HG02885 (cell line): ENCODE measurements around the gene CAMK1.

ENCODE experiments used
- ATAC-seq: cut with Tn5 transposase; IDR thresholded peaks from one replicate; pipeline ENCODE4 v1.9.1; 2021; ENCODE audit warnings: mild to moderate bottlenecking; ENCODE audit not compliant: unreplicated experiment, poor library complexity

Gene CAMK1

DNA sequence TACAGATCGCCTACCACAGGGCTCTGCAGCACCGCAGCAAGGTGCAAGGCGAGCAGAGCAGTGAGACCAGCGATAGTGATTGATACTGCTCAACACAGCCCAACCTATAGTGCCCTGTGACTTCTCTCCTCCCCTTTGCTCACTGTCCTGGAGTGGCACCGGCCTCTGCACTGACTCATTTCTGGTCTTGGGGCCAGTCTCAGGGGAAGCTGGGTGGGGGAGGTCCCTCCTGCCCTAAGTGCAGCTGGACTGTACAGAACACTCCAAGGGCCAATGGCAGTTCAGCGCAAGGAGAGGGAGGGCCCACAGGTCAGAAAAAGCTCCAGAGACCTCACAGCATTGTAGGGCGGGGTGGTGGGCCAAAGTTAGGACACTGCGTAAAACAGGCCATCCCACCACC, 22.5 kb downstream of the CAMK1 start:
- no peak for ATAC-seq

DNA sequence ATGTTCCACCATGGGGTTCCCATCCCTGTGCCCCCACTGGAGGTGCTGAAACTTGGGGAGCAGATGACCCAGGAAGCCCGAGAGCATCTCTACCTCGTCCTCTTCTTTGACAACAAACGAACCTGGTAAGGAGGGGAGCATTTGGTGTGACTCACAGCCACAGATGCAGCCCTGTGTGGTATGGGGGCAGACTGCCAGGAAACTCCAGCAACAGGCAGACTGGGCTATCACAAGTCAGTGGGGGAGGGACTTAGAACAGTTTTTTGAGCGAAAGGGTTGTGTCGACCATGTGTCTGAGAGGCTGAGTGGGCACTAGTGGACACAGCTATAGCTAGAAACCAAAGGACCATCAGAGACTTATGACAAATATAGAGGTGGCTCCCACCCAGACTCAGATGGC, 23.4 kb downstream of the CAMK1 start:
- no peak for ATAC-seq

DNA sequence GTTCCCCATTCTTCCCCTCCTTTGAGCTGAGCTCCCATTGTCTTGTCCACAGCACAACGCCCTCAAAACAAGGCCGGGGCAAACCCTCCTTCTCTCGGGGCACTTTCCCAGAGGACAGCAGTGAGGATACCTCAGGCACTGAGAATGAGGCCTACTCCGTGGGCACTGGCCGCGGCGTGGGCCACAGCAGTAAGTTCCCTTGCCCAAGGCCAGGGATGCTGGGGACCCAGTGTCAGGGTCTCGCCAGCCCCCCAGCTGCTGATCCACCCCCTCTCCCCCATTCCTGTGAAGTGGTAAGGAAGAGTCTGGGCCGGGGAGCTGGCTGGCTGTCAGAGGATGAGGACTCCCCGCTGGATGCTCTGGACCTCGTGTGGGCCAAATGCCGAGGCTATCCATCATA, 24.2 kb downstream of the CAMK1 start:
- ATAC-seq = no peak

DNA sequence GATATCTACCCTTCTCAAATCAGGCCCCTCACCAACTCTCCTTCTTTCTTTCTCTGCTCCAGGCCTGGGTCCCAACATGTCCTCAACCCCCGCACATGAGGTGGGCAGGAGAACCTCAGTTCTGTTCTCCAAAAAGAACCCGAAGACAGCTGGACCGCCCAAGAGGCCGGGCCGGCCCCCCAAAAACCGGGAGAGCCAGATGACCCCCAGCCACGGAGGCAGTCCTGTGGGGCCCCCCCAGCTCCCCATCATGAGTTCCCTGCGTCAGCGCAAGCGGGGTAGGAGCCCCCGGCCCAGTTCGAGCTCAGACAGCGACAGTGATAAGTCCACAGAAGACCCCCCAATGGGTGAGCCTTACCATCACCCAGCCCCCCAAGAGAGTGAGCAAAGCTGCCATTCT, 25.6 kb downstream of the CAMK1 start:
- no peak for ATAC-seq

DNA sequence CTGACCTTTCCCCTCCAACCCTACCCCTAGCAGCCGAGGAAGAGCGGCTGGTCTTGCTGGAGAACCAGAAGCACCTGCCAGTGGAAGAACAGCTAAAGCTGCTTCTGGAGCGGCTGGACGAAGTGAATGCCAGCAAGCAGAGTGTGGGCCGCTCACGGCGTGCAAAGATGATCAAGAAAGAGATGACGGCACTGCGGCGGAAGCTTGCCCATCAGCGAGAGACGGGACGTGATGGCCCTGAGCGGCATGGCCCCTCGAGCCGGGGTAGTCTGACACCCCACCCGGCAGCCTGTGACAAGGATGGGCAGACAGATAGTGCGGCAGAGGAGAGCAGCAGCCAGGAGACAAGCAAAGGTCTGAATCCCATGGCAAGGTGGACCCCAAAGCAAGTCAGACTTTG, 26.2 kb downstream of the CAMK1 start:
- no peak for ATAC-seq

DNA sequence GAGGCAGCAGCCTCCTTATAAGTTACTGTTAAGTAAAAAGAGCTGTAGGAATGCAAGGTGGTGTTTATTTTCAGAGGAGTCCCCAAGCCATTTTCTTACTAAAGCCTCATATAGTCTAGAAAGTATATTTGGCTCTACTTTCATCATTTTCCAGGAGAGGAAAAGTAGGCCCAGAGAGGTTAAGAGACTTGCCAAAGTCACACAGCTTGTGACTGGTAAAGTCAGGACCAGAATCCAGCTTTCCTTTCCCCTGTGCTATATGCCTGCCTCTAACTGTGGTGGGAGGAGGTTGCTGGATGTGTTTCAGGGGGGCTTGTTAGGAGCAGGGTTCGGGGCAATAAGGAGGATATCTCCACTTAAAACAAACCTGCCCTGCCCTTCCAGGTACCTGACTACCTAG, 27.2 kb downstream of the CAMK1 start:
- no peak for ATAC-seq

DNA sequence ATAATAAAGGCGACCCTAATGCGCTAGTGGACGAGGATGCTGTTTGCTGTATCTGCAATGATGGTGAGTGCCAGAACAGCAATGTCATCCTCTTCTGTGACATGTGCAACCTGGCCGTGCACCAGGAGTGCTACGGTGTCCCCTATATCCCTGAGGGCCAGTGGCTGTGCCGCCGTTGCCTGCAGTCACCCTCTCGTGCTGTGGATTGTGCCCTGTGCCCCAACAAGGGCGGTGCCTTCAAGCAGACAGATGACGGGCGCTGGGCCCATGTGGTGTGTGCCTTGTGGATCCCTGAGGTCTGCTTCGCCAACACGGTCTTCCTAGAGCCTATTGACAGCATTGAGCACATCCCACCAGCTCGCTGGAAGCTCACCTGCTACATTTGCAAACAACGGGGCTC, 30.6 kb downstream of the CAMK1 start:
- no peak for ATAC-seq

DNA sequence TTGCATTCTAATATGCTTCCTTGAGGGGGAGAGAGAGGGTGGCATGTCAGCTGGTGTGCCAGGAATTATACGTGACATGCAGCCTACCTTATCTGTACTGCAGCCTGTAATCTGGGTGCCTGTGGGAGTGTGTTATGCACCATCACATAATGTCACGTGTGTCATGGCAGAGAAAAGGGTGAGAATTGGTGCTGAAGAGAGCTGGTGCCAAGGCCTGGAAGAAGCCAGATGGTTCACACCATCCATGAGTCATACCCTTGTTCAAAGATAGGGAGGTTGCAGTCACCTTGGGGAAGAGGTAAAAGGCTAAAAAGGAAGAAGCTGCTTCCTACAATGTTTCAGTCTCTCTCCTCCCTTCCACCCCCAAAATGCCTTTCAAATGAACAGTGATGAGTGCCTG, 32.9 kb downstream of the CAMK1 start:
- ATAC-seq = no peak

DNA sequence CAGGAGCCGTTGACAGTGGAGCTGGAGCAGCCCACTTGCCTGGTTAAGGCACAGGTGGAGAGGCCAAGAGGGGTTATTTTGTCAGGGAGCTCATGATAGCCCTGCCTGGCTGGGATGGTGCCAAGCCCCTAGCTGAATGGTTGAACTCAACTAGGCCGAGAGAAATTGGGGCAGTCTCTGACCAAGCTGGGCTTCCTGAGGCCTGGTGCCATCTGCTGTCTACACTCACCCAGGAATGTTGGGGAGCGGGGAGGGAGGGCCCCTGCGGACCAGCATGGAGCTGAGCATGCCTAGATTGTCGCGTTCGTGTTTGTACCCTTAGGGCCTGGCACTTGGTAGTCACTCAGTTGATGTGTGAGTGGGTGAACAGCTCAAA, 37.0 kb downstream of the CAMK1 start:
- no peak for ATAC-seq

DNA sequence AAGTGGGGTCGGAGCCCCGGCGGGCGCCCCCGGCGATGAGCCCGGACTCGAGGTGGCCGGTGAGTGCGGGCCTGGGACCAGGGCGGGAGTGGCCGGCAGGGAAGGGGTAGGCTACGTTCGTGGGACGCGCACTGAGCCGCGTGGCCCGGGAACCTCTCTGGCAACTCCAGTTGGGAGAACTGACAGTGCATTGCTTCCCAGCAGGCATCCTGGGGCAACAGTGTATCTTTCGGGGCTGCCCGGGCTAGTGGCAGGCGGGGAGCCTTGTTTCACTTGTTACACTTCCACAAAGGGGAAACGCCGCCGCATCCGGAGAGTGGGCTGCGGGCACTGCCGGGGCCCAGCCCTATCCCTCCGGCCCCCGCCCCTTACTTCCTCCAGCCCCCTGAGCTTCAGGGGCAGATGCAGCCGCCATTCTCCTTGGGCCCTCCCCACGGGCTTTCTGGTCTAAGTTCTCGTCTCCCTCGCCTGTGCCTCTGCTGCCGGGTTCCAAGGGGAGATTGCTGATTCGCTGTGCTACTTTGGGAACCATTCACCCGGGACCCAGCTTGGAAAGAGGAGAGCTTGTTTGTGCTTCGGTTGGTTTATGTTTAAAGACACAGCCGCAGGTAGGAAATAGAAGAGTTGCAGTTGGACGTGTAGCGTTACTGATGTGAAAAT, 37.5 kb downstream of the CAMK1 start:
- ATAC-seq = peak; percentile 8

DNA sequence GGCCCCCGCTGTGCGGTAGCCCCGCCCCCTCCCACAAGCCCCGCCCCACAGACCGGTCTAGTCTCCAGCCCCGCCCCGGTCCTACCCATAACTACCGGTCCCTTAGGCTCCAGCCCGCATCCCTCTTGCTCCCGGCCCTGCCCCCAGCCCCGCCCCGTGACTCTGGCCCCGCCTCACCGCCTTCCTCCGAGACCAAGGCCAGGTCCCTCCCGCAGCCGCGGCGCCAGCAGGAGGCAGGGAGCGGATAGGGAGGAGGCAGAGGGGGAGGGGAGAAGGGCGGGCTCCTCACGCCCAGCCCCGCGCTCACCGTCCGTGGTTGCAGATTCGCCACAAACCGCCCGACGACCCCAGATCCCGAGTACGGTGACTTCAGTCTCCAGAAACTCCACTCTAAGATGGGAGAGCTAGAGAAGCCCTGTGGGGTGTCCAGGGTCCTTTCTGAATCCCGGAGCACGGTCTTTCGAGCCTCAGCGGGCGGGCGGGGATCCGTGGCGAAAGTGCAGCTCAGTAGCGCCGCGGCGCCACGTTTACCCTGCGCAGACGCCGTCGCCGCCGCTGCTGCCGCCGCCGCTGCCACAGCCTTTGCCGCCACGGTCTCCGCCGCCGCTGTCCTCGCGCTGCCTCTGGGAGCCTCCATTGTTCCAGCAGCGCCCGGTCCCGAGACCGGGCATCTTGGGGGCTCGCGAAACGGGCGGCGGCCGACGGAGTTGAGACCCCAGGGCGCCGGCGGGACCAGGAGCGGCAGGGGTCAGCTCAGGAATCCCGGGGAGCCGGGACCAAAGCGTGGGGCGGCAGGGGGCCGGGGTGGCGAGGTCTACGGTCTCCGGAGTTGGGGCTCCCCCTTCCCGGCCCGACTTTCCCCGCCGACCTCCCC, 38.3 kb downstream of the CAMK1 start, which contains the start of gene BRPF1:
Gene BRPF1 (plus strand): TSS at position 530 of the 874 bp plus-strand sequence. CDS start 2,406 bp downstream, outside the sequence.
- ATAC-seq = peak; percentile 96

DNA sequence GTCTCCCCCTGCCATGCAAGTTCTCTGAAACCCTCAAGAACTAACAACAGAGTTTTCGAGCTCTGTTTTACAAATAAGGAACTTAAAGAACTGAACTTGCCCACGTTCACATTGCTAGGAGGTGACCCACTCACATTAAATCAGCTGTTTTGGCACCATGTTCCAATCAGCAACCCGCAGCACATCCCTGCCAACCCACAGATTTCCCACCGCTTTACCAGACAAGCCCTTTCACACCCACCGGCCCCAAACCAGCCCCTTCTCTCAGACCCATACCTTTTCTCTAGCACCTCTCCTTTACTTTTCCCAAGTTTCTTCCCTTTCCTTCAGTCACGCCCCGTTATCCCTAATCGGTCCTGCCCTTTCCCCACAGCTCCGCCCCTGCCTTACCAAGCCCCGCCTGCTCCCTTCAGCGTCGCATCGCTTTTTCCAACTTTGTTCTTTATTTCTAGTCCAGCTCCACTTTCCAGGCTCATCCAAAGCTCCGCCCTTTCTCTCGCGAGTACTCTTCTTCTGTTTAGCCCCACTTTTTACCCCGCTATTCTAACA, 39.0 kb downstream of the CAMK1 start:
- peak; percentile 42 for ATAC-seq

DNA sequence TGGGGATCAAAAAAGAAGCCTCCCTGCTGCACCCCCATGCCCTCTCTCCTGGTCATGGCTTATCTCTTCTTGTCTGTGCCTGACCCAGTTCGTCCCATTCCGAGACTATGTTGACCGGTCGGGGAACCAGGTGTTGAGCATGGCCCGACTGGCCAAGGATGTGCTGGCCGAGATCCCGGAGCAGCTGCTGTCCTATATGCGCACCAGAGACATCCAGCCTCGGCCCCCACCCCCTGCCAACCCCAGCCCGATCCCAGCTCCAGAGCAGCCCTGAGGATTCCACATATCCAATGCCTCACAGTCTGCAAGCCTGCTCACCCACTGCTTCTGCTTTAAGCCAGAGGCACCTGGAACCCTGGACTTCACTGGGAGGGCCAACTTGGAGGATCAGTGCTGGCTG, 40.3 kb downstream of the CAMK1 start:
- no peak for ATAC-seq

DNA sequence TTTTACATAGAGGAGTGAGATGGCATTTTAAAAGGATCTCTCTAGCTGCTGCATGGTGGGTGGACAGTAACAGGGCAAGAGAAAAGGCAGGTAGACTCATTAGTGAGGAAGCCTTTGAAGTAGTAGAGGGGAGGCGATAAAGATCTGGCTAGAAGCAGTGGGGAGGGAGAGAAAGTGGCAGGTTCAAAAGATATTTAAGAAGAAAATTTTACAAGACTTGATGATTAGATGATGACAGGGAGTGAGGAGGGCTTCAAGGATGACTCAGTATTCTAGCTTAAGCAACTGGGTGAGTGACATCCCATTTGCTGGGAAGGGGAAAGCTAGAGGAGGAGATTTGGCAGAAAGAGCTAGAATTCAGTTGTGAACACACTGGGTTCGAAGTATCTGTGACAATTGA, 42.0 kb downstream of the CAMK1 start:
- no peak for ATAC-seq

DNA sequence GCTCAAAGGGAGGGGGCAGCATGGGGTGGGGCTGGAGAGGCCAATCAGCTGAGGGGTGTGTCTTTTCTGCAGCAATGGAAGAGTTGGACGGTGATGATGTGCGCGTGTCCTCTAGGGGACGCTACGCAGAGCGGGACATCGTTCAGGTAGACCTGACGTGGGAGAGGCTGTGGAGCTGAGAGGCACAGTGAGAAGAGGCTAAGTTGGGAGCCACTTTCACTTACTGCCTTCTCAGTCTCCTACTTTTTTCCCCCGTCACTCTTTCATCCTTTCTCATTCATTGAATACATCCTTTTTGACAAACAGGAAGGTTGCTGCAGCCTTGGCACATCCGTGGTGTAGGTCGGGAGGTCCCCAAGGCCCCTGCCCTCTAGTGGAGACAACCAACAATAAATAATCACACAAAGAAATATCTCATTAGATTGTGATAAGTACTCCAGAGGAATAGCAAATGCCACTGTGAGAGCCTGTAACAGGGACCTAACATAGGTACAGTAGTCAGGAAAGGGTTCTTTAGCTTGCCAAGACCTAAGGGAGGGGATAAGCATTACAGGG, 42.6 kb downstream of the CAMK1 start:
- ATAC-seq = no peak

DNA sequence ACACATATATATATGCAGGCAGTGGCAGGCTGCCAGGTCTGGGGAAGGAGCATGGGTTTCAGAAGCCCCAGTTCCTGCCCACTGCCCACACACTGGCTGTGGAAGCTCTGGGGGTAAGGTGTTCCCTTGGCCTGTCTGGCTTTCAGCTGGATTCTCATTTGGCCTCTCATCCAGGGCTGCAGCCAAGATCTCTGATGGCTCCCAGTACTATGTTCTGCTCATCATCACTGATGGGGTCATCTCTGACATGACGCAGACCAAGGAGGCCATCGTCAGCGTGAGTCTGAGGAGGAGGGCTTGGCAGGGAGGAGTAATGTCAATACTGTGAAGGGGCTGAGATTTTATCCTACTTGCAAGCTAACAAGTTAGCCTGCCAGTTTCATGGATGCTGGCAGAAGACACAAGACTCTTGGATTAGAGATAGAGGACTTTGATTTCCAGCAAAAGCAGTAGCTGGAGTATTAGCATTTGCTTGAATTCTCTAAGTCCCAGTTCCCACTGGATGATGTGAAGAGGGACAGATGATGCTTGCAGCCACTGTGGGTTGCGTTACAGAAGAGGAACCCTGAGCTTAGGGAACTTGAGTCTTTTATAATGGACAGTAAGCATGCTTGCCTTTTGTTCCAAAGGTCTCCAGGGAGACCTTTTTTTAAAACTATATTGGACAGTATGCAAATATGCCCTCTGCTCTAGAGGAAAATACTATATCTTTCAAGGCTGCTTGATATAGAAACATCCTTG, 43.8 kb downstream of the CAMK1 start:
- no peak for ATAC-seq

DNA sequence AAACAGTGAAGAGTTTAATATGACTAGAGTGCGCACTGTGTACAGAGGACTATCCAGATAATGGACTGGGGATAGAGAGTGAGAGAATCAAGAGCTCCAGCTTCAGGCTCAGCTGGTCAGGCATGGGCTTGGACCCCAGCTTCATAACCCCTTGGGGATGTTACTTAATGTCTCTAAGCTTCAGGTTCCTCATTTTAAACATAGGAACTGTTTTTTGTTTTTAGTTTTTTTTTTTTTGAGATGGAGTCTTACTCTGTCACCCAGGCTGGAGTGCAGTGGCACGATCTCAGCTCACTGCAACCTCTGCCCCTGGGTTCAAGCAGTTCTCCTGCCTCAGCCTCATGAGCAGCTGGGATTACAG, 48.1 kb downstream of the CAMK1 start:
- ATAC-seq = no peak

DNA sequence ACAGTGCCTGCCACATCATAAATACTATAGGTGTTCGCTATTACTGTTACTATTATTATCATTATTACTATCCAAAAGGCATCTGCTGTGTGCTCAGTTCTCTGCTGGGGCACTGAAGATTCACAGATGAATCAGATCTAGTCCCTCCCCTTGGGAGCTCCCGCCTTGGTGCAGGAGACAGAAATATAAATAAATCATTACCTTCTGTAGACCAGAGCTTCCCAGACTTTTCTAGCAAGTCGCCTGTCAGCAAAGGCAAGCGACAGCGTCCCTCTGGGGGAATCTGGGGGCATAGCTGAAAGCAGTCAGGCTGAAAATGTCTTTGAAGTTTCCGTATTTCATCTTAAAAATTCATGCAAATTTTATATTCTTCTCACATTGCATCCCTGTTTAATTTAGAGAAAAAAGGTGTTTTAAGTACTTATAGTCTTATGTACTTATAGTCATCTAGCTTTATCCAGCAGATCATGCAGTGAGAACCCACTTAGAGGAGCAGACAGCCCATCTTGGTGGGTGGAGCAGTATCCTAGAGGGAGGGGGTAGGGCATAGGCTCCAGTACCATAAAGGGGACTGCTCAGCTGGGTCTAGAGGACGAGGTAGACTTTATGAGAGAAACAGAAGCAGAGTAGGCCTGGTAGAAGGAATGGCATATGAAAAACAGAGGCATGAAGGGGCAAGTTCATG, 48.6 kb downstream of the CAMK1 start:
- ATAC-seq = no peak

DNA sequence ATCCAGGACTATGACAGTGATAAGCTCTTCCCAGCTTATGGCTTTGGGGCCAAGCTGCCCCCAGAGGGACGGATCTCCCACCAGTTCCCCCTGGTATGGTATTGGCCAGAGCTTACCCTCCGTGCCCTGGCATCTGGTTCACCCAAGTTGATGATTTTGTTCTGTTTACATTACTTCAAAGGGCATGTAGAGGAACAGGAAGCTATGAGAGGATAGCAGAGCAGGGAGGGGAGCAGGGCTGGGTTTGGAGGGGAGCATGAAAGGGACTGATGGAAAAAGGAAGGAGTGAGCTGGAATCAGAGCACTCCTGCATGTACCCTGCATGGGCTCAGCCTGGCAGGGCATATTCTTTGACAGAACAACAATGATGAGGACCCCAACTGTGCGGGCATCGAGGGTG, 51.6 kb downstream of the CAMK1 start:
- ATAC-seq = no peak

DNA sequence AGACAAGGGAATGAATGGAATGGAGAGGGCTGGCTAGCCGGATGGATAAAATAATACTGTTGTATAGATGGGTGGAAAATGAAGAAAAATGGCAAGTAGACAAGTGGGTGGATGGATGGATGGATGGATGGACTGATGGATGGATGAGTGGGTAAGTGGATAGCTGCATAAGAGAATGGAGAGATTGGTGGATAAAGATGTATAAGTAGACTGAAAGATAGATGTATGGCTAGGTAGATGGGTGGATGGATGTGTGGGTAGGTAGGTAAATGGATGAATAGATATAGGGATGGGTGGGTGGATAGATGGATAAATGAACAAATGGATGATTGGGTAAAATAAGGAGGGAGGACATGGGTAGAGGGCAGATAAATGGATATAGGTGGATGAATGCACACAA, 52.2 kb downstream of the CAMK1 start:
- no peak for ATAC-seq
